NCI-H524 (cell line): ENCODE results near the gene KIF23.
A peak's percentile ranks its signal among the peaks of the same experiment; 100 is the strongest.
"Not testable (repeated sequence)": the region's sequence is repeated elsewhere in the genome, so short reads cannot be mapped to it uniquely, and the experiment has no call there.

Experiments used
- DNase-seq, 2 experiments: peaks; one replicate each; lab custom pipeline; 2025; lab: John Stamatoyannopoulos, UW

Gene KIF23

DNA sequence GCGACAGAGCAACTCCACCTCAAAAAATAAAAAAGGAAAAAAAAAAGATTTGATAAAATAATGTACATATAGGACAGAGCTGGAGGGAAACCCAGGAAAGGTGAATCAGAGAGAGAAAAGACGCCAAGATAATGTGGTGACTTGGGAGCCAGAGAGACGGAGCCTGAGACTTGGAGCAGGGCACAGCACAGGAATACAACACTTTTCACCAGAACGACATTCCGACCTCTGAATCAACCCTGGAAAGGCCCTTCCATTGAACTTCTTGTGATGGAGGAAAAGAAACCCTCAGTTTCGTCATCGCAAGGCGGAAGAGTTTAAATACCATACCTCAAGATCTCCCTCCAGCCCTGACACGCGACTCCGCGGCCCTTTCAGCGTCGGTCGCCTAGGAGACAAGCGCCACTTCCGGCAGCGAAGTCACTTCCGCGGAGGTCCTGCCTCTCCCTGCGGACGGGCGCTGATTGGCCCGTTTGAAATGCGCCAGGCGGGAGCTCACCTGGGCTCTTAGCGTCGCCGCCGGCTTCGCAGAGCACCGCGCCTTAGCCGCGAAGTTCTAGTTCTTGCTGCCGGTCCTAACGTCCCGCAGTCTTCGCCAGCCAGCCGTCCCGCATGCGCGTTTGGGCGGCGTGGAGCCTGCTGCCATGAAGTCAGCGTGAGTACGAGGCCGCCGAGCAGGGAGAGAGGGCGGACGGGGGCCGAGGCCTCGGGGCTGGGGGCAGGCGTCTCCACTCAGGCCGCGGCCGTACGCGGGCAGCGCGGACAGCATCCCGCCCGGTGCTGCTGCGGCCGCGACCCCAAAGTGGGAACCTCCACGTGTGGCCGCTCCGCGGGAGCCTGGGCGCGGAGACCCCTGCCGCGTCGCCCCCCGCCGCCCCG is at the start of gene KIF23:
KIF23 (plus strand) TSS at position 528 of the 879 bp plus-strand sequence; CDS start at position 645, 117 bp downstream.
- DNase-seq, result peak; percentile 94

- DNase-seq, result no peak
Observed at GRCh38 chr15:69367236-69367635, 46.9 kb upstream of the KIF23 start.

DNA sequence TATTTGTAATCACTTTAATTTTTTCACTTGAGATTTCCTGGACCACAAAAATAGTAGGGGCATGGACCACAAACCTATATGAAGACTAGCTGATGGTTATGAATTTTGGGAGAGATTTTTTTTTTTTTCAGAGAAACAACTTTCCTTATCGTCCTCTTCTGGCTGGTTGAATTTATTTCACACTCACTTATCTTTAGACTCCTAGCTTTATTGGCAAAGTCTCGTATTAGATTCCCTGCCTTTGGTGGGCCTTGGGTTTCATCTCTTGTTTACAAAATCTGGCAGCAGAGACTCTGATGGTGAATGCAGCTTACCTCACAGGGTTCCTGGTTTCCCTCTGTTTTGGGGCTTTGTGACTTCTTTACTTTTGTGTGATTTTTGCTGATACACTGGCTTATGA is 44.5 kb upstream of the KIF23 start:
- no peak for DNase-seq

DNA sequence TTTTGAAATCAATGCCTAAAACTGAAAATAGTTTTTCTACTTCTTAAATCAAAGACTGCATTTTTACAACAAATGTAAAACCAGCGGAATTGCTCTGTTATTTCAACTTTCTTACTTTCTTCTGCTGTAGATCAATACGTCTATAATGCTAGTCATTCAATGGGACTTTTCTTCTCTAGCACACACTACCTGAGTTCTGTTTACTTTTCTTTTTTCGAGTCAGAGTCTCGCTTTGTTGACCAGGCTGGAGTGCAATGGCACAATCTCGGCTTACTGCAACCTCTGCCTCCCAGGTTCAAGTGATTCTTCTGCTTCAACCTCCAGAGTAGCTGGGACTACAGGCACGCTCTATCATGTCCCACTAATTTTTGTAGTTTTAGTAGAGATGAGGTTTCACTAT is 40.7 kb upstream of the KIF23 start:
- no peak for DNase-seq

DNA sequence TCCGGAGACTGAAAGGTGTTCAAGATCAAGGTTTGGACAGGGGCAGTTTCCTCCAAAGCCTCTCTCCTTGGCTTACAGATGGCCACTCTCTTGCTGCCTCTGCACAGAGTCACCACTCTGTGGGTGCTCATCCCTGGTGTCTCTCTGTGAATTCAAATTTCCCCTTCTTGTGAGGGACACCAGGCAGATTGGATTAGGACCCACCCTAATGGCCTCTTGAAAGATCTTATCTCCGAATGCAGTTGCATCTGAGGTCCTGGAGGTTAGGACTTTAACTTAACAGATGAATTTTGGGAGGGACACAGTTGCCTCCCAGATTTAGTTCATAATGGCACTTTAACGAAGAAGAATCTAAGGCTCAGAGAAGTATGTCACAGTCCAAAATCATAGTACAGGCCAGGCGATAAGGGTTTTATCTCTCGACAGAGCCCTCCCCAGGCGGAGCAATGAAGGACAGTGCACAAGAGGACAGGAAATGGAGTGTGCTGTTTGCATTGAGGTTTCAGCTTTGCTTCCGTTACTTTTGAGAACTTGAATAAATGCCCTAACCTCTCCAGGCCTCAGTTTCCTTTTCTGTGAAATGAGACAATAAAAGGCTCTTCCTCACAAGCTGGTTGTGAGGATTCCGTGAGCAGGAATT is 38.9 kb upstream of the KIF23 start:
- DNase-seq, result no peak

- no peak for DNase-seq
Observed at GRCh38 chr15:69377216-69377970, 36.8 kb upstream of the KIF23 start.

GRCh38 chr15:69380100-69380725 is 33.9 kb upstream of the KIF23 start:
- peak in 1 of 2 experiments; percentile 14 for DNase-seq

DNA sequence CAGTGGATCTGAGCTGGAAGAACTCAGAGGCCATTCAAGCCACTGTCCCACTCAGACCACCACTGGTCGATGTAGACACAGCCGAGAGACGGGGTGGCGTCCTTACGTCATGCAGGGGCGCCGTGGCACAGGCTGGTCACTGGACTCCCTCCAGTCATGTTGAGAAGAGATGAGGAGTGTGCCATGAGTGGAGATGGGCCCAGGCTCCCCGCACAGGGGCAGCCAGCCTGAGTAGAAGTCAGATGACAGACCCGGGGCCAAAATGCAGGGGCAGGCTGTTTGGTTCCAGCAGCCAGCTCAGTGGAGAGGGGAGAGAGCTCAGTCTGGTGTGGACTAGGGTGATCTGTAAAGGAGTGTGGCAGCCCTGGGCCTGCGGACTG is 33.4 kb upstream of the KIF23 start:
- no peak for DNase-seq

GRCh38 chr15:69382176-69382575 is 32.0 kb upstream of the KIF23 start:
- DNase-seq, result not testable (repeated sequence)

DNA sequence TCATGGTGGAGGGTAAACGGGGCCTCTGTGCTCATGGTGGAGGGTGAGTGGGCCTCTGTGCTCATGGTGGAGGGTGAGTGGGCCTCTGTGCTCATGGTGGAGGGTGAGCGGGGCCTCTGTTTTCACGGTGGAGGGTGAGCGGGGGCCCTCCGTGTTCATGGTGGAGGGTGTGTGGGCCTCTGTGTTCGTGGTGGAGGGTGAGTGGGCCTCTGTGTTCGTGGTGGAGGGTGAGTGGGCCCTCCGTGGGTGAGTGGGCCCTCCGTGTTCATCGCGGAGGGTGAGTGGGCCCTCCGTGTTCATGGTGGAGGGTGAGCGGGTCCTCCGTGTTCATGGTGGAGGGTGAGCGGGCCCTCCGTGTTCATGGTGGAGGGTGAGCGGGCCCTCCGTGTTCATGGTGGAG is 30.1 kb upstream of the KIF23 start:
- not testable (repeated sequence) for DNase-seq

- DNase-seq, result no peak
Observed at GRCh38 chr15:69384626-69385598, 29.2 kb upstream of the KIF23 start.

GRCh38 chr15:69385831-69386230 is 28.3 kb upstream of the KIF23 start:
- DNase-seq, result no peak

GRCh38 chr15:69386284-69386683 is 27.9 kb upstream of the KIF23 start:
- DNase-seq, result no peak

- DNase-seq, result no peak
Observed at GRCh38 chr15:69388260-69388705, 25.9 kb upstream of the KIF23 start.

DNA sequence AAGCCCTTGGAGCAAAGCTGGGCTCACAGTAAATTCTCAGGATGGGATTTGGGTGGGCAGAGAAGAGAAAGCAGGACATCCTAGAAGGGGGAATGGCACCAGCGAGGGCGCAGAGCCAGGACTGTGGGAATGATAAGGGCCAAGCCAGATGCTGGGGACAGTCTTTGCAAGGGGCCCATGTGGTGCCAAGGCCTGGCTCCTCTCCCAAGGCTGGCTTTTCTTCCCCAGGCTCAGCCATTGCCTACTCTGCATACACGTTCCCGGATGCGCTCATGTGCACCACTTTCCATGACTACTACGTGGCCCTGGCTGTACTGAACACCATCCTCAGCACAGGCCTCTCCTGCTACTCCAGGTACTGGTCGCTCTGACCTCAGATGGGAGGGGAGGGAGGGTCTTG is 24.7 kb upstream of the KIF23 start:
- DNase-seq, result no peak

DNA sequence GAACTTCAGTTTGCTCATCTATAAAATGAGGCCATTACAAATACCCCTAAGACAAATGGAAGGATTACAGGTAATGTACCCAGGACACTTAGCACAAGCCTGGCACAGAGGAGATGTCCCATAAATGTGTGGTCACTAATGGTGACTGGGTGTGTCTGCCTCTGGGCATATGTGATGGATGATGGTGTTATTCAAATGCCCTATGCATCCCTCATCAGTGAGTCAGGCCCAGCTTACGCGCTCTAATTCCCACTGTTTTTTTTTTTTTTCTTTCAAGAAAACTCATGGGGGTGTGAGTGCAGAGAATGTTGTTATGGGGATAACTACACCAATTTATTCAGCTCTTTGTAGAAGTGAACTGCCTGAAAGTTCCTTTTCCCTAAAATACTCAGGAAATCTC is 23.6 kb upstream of the KIF23 start:
- DNase-seq, result no peak

DNA sequence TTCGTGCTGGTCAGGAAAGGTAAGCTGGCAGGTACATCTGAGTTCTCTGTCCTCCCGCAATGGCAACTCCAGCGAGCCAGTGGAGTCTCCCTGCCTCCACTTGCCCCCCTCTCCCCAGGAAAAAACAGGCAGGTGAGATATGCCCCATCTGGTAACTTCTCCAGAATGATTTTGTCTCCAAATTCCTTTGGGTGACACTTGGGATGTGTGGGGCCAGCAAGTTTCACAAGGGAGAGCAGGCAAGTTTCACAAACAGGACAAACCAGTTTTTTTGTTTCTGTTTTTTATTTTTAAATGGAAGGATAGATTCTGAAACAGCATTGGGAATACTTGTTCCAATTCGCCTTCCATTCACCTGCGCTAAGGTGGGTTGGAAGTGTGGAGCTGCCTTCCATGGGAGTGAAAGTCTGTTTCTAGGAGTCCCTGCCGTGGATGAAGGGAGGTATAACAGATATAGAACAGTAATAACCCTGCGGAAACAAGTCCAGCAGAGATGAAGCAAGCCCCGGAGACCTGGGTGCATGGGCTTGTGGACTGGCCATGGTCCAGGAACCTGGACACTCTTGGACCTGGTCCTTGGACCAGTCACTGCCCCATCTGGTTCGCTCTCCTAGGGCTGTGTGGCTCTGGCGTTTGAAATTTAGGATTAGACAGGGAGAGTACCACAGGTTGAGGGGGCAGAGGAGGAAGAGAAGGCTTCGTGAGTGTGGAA is 22.9 kb upstream of the KIF23 start:
- DNase-seq, result no peak

- DNase-seq, result no peak
Observed at GRCh38 chr15:69392352-69392751, 21.8 kb upstream of the KIF23 start.

GRCh38 chr15:69393831-69394491 is 20.2 kb upstream of the KIF23 start:
- no peak for DNase-seq
